Mucosa of rectum (tissue), 2 donors: ENCODE results near the gene SUCLA2.

Source experiments
- H3K27ac ChIP-seq, 2 donors: one replicate each; pipeline ENCODE4 v1.7.0; 2013; ENCODE audit warnings: inconsistent platforms in 2 of 2, low read depth in 2 of 2, low read length in 2 of 2
- H3K27me3 ChIP-seq, 2 donors: one replicate each; pipeline ENCODE4 v1.7.0; 2013; ENCODE audit warnings: low read length in 2 of 2; ENCODE audit not compliant: control insufficient read depth in 2 of 2, insufficient read depth in 2 of 2
- H3K36me3 ChIP-seq, 2 donors: one replicate each; pipeline ENCODE4 v1.7.0; 2013; ENCODE audit warnings: low read length in 2 of 2; ENCODE audit not compliant: control insufficient read depth in 2 of 2, insufficient read depth in 2 of 2
- H3K4me1 ChIP-seq, 2 donors: one replicate each; pipeline ENCODE4 v1.7.0; 2013; ENCODE audit warnings: low read length in 2 of 2, mild to moderate bottlenecking in 1 of 2; ENCODE audit not compliant: control insufficient read depth in 2 of 2, insufficient read depth in 2 of 2
- H3K4me3 ChIP-seq, 2 donors: one replicate each; pipeline ENCODE4 v1.7.0; 2013; ENCODE audit warnings: low read length in 2 of 2
- H3K9ac ChIP-seq, 2 donors: one replicate each; pipeline ENCODE4 v1.7.0; 2013; ENCODE audit warnings: low read length in 2 of 2, low read depth in 1 of 2, mild to moderate bottlenecking in 1 of 2
- H3K9me3 ChIP-seq, 2 donors: one replicate each; pipeline ENCODE4 v1.7.0; 2013; ENCODE audit warnings: low read length in 2 of 2; ENCODE audit not compliant: control insufficient read depth in 2 of 2
- donor health status: healthy.
- donor health status: Normal muscosa, but diverticular disease.

SUCLA2 gene

DNA sequence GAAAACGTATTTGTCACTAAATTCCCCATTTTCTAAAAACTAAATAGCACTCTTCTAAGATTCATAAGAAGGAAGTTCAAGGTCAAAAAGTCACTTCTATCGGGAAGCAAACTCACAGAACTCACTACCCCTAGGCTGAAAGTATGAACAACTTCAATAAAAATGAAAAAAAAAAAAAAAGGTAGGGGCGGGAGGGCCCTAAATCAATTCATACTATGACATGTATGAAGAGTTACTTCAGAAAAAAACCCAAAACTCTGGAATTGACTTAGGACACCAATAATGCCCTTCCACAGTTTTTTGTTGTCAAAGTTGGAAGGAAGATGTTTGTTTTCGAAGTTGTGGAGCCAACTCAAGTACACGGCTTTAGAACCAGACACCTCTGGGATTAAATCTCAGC is 1.1 kb downstream of the SUCLA2 start:
- Histone ChIP-seq H3K9me3 (no peaks in the 10 kb centered on the region), H3K9ac (peak overlapping the region; percentile 98), H3K4me3 (peak overlapping the region; percentile 92 to 95), H3K36me3 (peaks cover 0 to 3% of the 10 kb centered on the region in 2 donors), H3K27me3 (no peaks in the 10 kb centered on the region), H3K4me1 (peaks cover 10 to 17% of the 10 kb centered on the region in 2 donors), H3K27ac (no peak overlapping the region)

DNA sequence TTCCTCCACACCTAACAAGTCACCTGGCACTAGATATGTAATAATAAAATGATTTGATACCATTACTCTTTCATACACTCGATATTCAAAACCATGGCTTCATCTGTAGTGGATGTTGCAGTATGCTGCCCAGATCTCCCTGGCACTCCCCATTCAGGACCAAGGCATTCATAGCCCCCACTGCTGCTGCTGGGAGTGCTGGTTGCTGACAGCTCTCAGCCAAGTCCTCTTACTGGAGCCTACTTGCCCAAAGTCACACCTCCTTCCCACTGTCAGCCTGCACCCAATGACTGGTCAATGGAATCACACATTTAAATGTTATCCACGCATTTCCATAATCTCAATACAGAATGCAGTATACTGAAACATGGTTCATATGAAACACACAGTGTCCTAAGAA is 3.7 kb downstream of the SUCLA2 start:
- Histone ChIP-seq H3K9me3 (no peaks in the 10 kb centered on the region), H3K36me3 (peaks cover 3 to 12% of the 10 kb centered on the region in 2 donors), H3K4me3 (no peak overlapping the region), H3K4me1 (peaks cover 10 to 17% of the 10 kb centered on the region in 2 donors), H3K27ac (no peak overlapping the region), H3K9ac (no peak overlapping the region), H3K27me3 (no peaks in the 10 kb centered on the region)

GRCh38 chr13:47991859-47992258 is 9.2 kb downstream of the SUCLA2 start:
- Histone ChIP-seq H3K27me3 (no peaks in the 10 kb centered on the region), H3K4me1 (peaks cover 0 to 7% of the 10 kb centered on the region in 2 donors), H3K4me3 (no peak overlapping the region), H3K36me3 (peaks cover 23 to 24% of the 10 kb centered on the region in 2 donors), H3K9me3 (no peaks in the 10 kb centered on the region), H3K9ac (no peak overlapping the region), H3K27ac (no peak overlapping the region)

DNA sequence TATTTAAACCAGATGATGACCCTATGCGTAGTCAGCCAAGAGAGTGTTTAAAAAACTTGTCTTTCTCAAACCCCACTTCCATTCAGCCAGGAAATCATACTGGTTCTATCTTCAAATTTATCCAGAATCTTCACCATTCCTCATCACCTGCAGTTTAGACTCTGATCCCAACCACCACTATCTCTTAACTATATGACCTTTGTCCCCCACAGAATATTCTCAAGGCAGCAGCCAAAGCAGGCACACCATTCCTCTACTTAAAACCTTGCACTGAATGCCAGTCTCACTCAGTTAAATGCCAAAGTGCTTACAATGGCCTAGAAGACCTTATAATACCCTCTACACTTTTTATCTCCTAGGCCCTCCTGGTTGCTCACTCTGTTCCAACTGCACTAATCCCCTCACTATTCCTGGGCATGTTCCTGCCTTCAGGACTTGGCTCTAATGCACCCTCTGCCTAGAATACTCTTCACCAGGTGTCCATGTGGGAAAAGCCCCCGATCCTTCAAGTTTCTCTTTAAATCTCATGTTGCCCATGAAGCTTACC is 10.1 kb downstream of the SUCLA2 start:
- H3K4me3 ChIP-seq: peak overlapping the region in 1 of 2 donors; percentile 16
- peaks cover 23 to 29% of the 10 kb centered on the region in 2 donors for H3K36me3 ChIP-seq
- H3K9me3 ChIP-seq: no peaks in the 10 kb centered on the region
- H3K4me1 ChIP-seq: peaks cover 0 to 7% of the 10 kb centered on the region in 2 donors
- no peak overlapping the region for H3K9ac ChIP-seq
- no peaks in the 10 kb centered on the region for H3K27me3 ChIP-seq
- no peak overlapping the region for H3K27ac ChIP-seq

GRCh38 chr13:47990427-47990826 is 10.6 kb downstream of the SUCLA2 start:
- Histone ChIP-seq H3K9ac (no peak overlapping the region), H3K4me3 (no peak overlapping the region), H3K36me3 (peaks cover 23 to 32% of the 10 kb centered on the region in 2 donors), H3K27ac (no peak overlapping the region), H3K4me1 (peaks cover 0 to 7% of the 10 kb centered on the region in 2 donors), H3K27me3 (no peaks in the 10 kb centered on the region), H3K9me3 (no peaks in the 10 kb centered on the region)

GRCh38 chr13:47983070-47983469 is 18.0 kb downstream of the SUCLA2 start:
- Histone ChIP-seq H3K4me3 (no peak overlapping the region), H3K27me3 (no peaks in the 10 kb centered on the region), H3K27ac (no peak overlapping the region), H3K9me3 (no peaks in the 10 kb centered on the region), H3K9ac (no peak overlapping the region), H3K36me3 (peaks cover 0 to 22% of the 10 kb centered on the region in 2 donors), H3K4me1 (no peaks in the 10 kb centered on the region)

DNA sequence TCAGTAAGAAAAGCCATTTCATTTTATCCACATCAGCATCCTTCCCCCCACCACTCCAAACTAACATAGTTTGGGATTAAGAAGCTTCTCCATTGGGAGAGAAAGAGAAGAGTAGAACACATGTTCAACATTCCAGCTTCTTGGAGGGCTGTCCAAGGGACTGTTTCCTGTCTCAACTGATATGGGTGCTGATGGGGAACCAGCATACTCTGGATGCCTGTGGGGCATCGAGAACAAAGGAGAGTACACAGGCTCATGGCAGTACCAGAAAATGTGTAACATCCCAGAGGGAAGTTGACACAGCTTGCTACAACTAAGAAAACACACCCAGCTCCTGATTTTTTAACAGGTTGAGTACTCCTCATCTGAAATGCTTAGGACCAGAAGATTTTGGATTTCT is 24.7 kb downstream of the SUCLA2 start:
- Histone ChIP-seq H3K4me3 (no peak overlapping the region), H3K36me3 (peaks cover 10 to 13% of the 10 kb centered on the region in 2 donors), H3K27ac (no peak overlapping the region), H3K9ac (no peak overlapping the region), H3K27me3 (no peaks in the 10 kb centered on the region), H3K9me3 (no peaks in the 10 kb centered on the region), H3K4me1 (no peaks in the 10 kb centered on the region)

- H3K27me3 ChIP-seq: no peaks in the 10 kb centered on the region
- H3K4me3 ChIP-seq: no peak overlapping the region
- no peak overlapping the region for H3K27ac ChIP-seq
- H3K9ac ChIP-seq: no peak overlapping the region
- peaks cover 26 to 34% of the 10 kb centered on the region in 2 donors for H3K36me3 ChIP-seq
- peaks cover 0 to under 1% of the 10 kb centered on the region in 2 donors for H3K9me3 ChIP-seq
- no peaks in the 10 kb centered on the region for H3K4me1 ChIP-seq
Measured at GRCh38 chr13:47964863-47965262, 36.2 kb downstream of the SUCLA2 start.

GRCh38 chr13:47962237-47962636 is 38.8 kb downstream of the SUCLA2 start:
- Histone ChIP-seq H3K36me3 (peaks cover 42 to 46% of the 10 kb centered on the region in 2 donors), H3K4me3 (no peak overlapping the region), H3K27ac (no peak overlapping the region), H3K4me1 (no peaks in the 10 kb centered on the region), H3K9me3 (peaks cover 0 to 7% of the 10 kb centered on the region in 2 donors), H3K27me3 (no peaks in the 10 kb centered on the region), H3K9ac (no peak overlapping the region)

DNA sequence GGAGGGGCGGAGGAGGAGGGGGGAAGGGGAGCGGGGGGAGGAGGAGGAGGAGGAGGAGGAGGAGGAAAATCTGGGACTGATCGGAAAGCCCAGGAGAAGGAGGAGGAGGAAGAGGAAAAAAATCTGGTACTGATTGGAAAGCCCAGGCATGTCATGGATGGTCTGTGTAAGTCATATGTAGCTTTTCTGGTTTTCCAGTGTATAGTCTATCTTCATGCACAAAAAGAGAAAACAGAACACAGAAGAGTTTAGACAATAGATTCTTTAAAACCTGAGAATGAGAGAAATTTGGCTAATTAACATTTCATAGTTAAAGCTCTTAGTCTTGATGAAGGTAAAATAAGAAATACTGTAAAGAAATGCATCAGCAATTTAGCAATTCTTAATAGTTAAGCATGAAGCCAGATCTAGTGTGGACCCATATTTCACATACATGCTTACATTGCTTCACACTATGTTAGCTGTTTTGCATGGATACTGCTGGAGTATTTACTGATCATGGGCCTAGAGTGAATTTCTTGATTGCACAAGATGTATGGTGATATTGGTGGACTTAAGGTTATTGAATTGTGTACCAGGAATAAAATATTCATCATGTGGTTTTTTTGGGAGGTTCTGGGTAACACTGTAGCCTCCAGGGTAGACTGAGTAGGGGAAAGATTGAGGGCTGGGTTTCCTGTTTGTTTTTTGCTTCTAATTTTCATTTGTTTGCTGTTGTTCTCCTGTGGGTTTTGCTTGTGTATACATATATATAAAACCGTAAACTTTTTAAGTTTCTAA is 41.4 kb downstream of the SUCLA2 start:
- Histone ChIP-seq H3K4me1 (no peaks in the 10 kb centered on the region), H3K27ac (no peak overlapping the region), H3K27me3 (no peaks in the 10 kb centered on the region), H3K9me3 (peaks cover 5 to 9% of the 10 kb centered on the region in 2 donors), H3K9ac (no peak overlapping the region), H3K36me3 (peaks cover 39 to 42% of the 10 kb centered on the region in 2 donors), H3K4me3 (no peak overlapping the region)
